Muscle of arm (tissue), 12 donors: ENCODE results near the gene DISP3. TPM values are rescaled to one million over a fixed set of nuclear protein-coding genes. Genes with fewer than 3 reads are reported as not detected.
"Not testable (repeated sequence)": the region's sequence is repeated elsewhere in the genome, so short reads cannot be mapped to it uniquely, and the experiment has no call there.

Experiments
- DNase-seq: peaks from one replicate; pipeline ENCODE4 v3.0.0-alpha.2; 2013
- polyA plus RNA-seq, 12 donors: library from polyadenylated mRNA; unstranded; fragments of 120-200 nt; gene quantifications; one replicate each; pipeline ENCODE4 v1.2.1, GENCODE V29; 2013; ENCODE audit not compliant: insufficient read length in 12 of 12

Gene DISP3
- polyA plus RNA-seq, 12 donors: 0.14 to 0.57 (median 0.24) TPM; not detected in 2

DNA sequence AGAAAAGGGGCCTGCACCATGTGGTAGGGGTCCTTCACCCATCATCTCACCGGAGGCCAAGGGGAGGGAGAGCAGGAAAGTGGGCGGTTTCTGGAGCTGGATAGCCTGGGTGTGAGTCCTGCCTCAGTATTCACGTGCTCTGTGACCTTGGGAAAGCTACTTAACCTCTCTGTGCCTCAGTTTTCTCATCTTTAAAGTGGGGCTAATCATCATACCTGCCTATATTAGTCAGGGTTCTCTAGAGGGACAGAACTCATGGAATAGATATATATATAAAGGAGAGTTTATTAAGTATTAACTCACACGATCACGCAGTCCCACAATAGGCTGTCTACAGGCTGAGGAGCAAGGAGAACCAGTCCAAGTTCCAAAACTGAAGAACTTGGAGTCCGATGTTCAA, 96.6 kb downstream of the DISP3 start:
- DNase-seq: no peak

DNA sequence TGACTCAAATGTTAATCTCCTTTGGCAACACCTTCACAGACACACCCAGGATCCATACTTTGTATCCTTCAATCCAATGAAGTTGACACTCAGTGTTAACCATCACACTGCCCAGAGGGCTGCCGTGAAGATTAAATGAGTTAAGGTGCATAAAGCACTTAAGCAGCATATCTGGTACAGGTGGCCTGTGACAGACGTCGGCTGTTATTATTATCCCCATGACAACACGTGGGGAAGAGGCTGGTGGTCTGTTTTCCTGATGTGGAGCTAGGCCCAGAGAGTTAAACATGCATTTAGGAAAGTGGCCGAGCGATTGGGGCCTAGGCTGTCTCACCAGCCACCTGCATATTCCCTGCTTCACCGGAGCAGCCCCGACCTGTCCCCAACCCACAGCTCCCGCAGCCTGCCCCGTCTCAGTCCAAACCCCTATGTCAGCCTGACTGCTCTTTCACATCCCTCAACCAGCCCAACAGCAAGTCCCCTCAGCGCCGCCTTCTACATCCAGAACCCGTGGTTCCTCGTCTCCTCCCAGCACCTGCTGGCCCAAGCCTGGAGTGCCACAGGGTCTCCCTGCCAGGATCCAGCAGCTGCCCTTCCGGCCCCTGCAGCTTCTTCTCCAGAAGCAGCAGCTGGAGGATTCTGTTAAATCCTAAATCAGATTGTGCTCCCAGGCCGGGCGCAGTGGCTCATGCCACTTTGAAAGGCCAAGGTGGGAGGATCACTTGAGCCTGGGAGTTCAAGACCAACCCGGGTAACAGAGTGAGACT, 97.3 kb downstream of the DISP3 start:
- DNase-seq: no peak

DNA sequence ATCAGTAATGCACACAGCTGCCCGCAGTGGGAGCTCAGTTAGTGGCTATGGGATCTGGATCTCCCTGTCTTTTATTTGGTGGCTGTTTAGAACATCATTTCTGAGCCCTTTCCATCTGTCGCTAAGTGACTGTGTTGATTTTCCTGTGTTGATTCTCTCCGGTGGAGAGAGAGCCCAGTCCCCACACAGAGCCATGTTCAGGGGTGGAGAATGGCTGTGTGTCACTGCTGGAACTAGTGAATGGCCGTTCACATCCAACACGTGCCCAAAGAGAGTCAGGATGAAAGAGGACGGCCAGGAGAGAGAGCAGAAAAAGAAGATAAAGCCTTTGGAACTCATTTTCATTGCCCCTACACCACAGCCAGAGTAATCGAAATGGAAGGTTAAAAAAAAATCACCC, 99.0 kb downstream of the DISP3 start:
- no peak for DNase-seq

DNA sequence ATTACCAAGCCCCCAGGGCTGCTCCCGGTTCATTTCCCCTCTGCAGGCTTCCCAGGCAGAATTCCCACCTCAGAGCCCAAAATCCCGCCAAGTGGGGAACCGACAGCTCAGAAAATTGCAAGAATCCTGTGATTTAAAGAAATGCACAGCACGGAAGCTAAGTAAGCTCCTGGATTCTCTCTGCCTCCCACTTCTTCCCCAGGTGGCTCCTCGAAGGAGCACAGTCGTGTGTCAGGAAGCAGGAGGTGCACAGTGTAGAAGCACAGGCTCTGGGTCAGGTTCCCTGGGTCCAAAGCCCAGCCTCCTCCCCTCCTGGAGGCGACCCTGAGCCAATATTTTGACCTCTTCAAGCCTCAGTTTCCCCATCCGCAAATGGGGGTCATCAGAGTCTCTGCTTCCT, 100.6 kb downstream of the DISP3 start:
- DNase-seq: no peak

DNA sequence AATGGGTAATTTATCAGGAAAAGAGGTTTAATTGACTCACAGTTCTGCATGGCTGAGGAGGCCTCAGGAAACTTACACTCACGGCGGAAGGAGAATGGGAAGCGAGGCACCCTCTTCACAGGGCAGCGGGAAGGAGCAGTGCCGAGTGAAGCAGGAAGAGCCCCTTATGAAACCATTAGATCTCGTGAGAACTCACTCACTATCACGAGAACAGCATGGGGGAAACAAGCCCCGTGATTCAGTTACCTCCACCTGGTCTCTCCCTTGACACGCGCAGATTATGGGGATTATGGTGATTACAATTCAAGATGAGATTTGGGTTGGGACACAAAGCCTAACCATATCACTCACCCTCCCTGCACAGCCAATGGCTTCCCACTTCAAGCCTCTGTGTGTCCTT, 101.1 kb downstream of the DISP3 start:
- not testable (repeated sequence) for DNase-seq

DNA sequence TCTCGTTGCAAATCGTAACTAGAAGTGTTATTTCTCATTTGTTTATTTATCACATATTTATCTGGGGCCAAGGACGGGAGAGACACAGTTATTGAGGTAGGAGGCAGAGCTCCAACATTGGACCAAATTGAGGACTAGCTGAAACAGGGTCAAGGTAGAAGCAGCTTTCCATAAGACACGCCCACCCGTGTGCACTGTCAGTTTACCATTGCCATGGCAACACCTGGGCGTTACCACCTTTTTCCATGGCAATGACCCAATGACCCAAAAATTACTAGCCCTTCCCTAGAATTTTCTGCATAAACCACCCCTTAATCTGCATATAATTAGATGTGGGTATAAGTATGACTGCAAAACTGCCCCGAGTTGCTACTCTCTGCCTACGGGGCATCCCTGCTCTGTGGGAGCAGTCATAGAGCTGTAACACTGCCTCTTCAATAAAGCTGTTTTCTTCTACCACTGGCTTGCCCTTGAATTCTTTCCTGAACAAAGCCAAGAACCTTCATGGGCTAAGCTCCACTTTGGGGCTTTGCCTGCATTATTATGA, 102.6 kb downstream of the DISP3 start:
- DNase-seq: no peak

DNA sequence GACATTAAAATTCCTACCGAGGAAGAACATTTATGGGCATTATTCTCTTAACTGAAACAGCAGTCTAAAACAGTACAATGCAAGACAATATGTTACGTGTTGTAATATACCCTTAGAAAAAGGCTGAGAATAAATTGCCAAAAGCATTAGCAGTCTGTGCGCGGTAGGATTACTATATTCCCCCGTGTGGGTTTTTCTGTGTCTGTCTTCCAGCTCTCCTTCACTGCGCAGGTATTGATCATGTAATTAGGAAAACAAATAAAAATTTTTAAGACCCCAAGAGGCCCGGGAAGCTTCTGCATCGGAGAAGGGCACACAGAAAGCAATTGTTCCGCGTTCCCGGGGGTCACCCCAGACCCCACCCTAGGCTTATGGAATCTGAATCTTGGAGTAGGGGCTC, 106.4 kb downstream of the DISP3 start:
- no peak for DNase-seq

Other genes starting within 250 kb of the DISP3 start
- gene MTOR, start 216.6 kb upstream of the DISP3 start, polyA plus RNA-seq: 10 to 100 TPM in 11 of 12 donors, not detected in 1; 25.3 to 36.2 (median 27.4) TPM
- 10 to 100 TPM in 11 of 12 donors, not detected in 1; 11.7 to 19.9 (median 15.0) TPM for gene UBIAD1, start 206.0 kb upstream of the DISP3 start, polyA plus RNA-seq
- gene FBXO2, start 175.3 kb downstream of the DISP3 start, polyA plus RNA-seq: 10 to 100 TPM in 1 of 12 donors, under 1 TPM in 10, not detected in 1; 0.16 to 21.4 (median 0.52) TPM
- 10 to 100 TPM in 1 of 12 donors, 1 to 10 TPM in 10, not detected in 1; 2.9 to 14.0 (median 4.8) TPM for gene FBXO44, start 175.7 kb downstream of the DISP3 start, polyA plus RNA-seq
- gene FBXO6, start 185.0 kb downstream of the DISP3 start, polyA plus RNA-seq: 1 to 10 TPM in 10 of 12 donors, not detected in 2; 2.3 to 5.0 (median 3.4) TPM
- gene MAD2L2, start 202.0 kb downstream of the DISP3 start, polyA plus RNA-seq: 10 to 100 TPM in 11 of 12 donors, not detected in 1; 15.8 to 39.8 (median 25.1) TPM
- under 1 TPM in 10 of 12 donors, not detected in 2; 0.26 to 0.52 (median 0.35) TPM for gene DRAXIN, start 212.6 kb downstream of the DISP3 start, polyA plus RNA-seq